ENCODE results near the gene UST.
A peak's percentile ranks its signal among the peaks of the same experiment; 100 is the strongest.
"Not testable (repeated sequence)": the region's sequence is repeated elsewhere in the genome, so short reads cannot be mapped to it uniquely, and the experiment has no call there.

The UST gene

GRCh38 chr6:148737806-148738205, 9.0 kb upstream of the UST start:
- no peak for DNase-seq

GRCh38 chr6:148738946-148739821, 7.6 kb upstream of the UST start:
- DNase-seq: peak; percentile 28

GRCh38 chr6:148739822-148740128, 7.1 kb upstream of the UST start:
- no peak for DNase-seq

DNA sequence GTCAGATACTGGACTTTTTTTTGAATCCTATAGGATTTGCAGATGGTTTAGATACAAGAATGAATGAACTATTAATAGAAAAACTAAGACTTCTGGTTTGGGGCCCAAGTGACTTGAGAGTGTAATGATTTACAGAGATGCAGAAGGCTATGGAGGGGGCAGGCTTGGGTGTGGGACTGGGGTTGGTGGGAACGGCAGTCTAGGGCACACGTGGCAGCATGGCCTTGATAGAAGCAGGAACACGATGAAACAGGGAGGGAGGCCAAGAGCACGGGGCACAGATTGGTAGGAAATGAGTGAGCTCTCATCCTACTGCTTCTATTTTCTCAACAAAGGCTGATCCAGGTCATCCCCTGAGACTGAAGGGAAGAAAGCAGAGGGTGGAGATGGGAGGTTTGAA, 3.4 kb upstream of the UST start:
- no peak for DNase-seq

GRCh38 chr6:148745926-148746325, 904 bp upstream of the UST start:
- DNase-seq: no peak

GRCh38 chr6:148747145-148747470, 278 bp downstream of the UST start:
- DNase-seq: no peak

DNA sequence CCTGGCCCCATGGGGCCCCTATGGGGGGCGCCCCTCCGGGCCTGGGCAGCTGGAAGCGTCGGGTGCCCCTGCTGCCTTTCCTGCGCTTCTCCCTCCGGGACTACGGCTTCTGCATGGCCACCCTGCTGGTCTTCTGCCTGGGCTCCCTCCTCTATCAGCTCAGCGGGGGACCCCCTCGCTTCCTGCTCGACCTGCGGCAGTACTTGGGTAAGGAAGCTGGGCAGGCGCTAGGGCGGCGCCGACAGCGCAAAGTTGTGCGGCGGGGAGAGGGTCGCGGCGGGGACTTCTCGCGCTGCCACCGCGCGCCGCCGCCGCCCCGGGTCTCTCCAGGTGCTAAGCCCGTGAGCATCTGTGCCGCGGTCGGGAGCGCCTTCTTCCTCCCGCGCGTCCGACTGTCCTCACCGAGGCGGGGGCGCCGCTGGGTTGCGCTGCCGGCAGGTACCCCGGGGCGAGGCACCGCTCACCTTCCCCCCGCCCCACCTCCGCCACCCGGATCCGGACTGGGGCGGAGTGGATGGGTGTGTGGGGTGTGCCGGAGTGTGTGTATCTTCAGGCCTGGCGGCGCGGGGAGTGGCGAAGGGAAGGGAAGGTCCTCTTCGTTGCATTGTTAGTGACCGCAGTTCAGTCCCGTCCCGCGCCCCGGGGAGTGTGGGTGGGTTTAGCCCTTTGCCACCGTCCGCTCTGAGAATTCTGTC, 788 bp downstream of the UST start:
- no peak for DNase-seq

- DNase-seq: no peak
These were observed 2.8 kb downstream of the UST start for GRCh38 chr6:148749674-148750073.

GRCh38 chr6:148750838-148751792, 4.3 kb downstream of the UST start:
- peak; percentile 9 for DNase-seq

GRCh38 chr6:148751793-148752170, 5.0 kb downstream of the UST start:
- no peak for DNase-seq

DNA sequence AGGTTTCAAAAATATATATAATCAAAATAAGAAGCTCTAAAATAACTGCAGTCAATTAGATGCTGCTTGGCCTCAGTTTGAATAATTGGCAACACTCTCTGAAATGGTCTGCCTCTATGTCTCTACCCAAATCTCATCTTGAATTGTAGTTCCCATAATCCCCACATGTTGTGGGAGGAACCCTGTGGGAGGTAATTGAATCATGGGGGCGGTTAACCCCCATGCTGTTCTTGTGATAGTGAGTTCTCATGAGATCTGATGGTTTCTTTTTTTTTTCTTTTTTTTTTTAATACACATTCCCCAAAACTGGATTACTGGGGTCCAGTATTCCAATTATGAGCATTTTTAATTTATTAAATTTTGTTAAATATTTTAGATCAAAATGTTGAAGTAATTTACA, 8.5 kb downstream of the UST start:
- DNase-seq: not testable (repeated sequence)

DNA sequence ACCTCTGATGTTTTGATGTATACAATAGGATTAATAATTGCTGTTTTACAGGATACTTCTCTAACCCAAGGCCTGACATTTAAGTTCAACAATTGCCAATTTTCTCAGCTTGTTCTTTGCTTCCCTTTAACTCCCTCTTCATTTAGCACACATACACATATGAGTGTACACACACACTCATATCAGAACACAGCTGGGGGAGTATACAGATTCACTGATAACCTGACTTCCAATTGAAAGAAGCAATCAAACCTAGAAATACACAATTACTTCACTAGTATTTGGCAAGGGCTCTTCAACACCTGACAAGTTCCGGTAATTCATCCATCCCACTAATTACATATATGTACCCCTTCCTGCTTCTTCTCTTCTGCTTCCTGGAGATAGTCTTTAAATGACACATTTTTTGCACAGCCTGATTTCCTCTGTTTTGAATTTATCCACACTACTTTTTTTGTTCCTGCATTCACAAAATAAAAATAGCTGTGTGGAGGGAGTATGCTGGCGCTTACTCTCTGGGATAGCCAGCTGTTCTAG, 11.2 kb downstream of the UST start:
- peak; percentile 53 for DNase-seq

- peak; percentile 99 for DNase-seq
These were observed 11.7 kb downstream of the UST start for GRCh38 chr6:148758492-148758891.

DNA sequence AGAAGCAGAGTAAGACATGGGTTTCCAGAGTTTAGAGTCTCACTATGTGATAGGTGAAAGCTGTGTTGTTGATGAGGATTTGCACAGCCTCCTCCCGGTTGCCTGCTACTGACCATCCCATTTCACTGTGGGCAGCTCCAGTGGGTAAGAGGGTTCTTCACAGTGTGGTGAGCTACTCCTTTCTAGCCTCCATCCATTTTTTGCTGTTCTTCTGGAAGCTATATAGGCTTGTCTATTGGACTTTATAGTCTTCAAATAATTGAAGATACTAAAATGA, 13.4 kb downstream of the UST start:
- DNase-seq: no peak

DNA sequence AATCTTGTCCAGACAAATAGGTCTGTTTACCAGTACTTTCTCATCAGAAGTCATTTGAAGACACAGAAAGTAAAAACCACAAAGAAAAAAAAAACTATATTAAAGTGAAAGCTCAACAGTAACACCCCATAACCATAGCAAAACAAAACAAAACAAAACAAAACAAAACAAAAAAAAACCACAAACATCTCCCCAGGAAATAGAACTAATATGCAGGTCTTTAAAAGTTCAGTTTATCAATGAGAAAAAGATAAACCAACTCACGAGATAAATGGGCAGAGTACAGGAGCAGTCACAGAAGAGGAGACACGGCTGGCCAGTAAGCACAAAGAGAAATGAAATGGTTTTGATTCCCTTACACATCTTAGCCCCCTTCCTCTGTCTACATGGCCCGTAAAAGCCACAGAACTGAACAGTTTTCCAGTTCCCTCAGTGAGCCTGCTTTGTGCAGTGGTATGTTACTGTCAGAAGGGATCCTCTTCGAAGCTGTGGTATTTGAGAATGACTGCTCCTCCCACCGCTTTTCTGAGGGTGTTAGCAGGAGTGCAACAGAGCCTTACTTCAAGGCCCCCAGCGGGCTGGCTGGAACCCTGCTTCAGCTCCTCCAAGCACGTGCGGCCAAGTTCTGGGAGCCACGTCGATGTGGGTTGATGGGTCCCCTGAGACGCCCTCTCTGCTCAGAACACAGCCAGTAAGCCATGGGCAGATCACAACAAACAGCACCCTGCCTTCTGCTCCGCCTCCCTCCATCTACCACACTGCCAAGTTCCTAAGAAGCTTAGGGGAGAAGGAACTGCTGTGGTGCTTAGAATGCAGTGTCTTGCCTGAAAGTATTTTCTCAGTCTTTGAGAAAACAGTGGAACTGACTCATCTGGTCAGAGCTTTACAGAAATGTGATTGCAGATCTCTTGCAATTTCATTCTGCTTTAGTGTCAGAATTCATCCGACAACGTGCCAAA, 14.0 kb downstream of the UST start:
- DNase-seq: peak; percentile 75

GRCh38 chr6:148761527-148762011, 14.7 kb downstream of the UST start:
- peak; percentile 44 for DNase-seq

DNA sequence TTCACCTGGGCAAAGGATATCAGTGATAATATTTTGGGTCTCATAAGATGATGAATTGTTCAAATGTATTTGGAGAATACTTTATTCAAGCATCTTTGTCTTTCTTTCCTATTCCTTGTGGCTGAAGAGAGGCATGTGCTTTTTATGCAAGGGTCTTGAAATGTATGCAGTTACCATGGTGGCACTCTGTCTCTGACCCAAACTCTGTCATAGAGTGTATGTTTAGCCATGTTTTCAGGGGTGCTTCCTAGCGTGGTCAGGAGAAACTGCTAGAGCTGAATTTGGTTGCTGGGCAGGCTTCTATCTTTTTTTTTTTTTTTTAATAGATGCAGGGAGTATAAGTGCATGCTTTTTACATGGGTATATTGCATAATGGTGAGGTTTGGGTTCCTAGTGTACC, 15.4 kb downstream of the UST start:
- no peak for DNase-seq

GRCh38 chr6:148764259-148765020, 17.6 kb downstream of the UST start:
- DNase-seq: peak; percentile 3

DNA sequence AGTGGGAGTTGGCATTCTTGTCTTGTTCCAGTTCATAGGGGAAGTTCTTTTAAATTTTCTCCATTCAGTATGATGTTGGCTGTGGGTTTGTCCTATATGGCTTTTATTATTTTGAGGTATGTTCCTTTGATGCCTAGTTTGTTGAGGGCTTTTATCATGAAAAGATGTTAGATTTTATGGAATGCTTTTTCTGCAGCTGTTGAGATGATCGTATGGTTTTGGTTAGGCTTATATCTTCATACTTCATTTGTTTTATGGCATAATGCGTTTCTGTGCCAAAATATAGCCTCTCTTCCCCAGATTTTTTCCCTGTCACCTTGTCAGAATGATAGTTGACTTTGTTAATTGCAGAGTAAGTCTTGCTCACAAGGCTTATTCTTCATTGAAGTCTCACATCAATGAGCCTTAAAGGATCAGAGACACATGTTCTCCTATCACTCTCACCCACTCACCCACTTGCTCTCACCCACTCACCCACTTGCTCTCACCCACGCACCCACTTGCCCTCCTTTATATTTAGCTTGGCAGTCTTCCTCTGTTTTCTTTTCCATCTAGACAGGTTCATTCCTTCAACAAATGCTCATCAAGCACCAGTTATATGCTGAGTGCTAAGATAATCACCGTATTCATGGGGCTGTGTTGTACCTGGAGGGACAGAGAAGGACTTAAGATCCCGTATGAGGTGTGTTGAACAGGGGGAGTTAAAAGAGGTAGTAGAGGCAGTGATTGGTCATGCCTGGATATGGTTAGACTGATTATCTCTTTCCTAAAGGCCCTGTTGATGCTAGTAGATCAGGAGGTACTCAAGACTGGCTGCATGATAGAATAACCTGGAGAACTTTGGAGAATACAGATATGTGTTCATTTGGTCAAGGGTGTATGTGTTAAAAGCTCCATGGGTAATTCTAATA, 19.3 kb downstream of the UST start:
- DNase-seq: no peak

DNA sequence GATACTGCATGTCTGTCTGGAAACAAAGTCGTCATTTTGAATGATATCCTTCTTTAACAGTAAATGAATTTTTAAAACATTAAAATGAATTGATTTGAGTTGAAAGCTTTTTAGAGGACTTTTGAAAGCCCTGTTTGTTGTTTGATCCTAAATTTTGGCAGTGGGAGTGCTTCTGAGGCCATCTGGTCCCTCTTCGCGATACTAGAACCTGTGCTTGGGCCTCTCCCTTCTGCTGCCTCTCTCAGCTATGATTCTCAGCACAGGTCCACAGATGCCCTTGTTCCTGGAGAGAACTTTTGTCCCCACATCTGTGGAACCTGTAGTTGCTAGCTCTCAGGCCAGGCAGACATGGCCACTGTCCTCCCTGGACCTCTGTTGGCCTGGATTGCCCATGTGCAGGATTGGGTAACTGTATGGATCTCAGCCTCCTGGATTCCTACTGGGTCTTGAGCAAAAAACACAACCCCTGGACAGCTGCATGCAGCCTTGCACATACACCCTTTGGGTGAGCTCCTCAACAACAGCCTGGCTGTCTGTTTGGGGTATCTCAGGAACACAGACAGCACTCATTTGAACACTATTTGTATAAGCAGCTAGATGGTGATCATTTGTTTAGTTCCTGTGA, 21.9 kb downstream of the UST start:
- no peak for DNase-seq

All from MV-4-11 (cell line).